GM12801 (cell line): Measurements from ENCODE around the gene WNT9A.

Experiments
- TF ChIP-seq, protein P1 (sequence below): IDR thresholded peaks from one replicate; pipeline ENCODE4 v1.5.1; 2011; ENCODE audit warnings: control low read depth; ENCODE audit not compliant: insufficient read length; ENCODE audit errors: extremely low read depth

WNT9A gene

DNA sequence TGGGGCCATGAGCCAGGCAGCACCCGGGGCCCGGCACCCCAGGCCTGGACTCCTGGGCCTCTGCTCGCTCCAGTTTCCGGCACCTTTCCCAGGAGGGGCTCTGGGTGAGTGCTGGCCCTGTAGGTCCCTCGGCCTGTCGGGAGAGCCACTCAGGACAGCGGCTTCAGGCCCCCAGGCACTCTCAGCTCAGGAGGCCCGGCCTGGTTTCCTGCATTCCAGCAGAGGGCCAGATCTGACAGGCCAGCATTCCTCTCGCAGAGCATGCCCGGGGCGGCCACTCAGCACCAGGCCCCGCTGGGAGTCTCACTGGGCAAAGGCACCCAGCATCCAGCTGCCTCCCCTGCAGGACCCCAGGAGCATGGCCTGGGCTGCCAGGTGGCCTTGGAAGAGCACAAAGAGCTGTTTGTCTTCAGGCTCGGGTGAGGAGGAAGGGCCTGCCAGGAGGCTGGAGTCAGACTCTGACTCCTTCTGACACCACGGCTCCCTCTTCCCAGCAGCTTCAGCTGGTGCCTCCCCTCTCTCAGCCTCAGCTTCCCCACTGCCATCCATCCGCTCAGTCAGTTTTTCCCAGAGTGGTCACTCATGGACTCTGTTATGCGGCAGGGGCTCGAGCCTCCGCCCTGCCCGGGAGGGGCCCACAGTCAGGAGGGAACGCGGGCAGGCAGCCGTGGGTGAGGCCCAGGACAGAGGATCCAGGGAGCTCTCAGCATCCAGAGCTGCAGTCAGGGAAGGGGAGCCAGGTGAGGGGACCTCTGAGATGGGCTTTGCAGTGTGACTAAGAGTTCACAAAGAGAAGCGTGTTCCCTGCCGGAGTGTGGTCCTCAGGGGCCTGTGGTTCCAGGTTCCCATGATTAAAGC lies 51.7 kb downstream of the WNT9A start:
- TF ChIP-seq, protein P1, sequence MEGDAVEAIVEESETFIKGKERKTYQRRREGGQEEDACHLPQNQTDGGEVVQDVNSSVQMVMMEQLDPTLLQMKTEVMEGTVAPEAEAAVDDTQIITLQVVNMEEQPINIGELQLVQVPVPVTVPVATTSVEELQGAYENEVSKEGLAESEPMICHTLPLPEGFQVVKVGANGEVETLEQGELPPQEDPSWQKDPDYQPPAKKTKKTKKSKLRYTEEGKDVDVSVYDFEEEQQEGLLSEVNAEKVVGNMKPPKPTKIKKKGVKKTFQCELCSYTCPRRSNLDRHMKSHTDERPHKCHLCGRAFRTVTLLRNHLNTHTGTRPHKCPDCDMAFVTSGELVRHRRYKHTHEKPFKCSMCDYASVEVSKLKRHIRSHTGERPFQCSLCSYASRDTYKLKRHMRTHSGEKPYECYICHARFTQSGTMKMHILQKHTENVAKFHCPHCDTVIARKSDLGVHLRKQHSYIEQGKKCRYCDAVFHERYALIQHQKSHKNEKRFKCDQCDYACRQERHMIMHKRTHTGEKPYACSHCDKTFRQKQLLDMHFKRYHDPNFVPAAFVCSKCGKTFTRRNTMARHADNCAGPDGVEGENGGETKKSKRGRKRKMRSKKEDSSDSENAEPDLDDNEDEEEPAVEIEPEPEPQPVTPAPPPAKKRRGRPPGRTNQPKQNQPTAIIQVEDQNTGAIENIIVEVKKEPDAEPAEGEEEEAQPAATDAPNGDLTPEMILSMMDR, result no peak

DNA sequence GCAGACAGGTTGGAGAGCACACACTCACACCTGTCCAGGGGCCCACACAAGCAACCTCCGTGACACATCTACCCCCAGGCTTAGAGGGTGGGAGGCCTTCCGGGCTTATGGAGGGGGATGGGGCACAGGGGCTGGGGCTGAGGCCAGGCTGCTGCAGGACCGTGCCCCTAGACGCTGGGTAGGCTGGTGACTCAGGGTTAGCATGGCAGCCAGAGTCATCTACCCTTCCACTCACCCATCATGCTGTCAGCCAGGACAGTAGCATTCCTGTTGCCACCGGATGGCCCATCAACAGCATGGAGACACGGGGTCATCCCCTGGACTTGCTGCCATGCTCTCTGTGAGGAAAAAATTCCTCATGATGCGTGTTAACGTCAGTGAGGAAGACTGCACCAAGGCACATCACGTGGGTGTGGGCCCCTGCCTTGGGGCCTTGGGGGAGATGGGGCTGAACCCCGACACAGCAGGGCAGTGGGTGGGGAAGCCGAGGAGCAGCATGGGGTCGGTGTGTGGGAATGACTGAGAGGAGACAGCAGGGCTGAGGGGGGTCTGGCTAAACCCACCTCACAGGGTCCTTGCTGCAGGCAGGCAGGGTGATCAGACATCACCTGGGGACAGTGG lies 52.8 kb downstream of the WNT9A start:
- TF ChIP-seq, protein P1, result no peak

DNA sequence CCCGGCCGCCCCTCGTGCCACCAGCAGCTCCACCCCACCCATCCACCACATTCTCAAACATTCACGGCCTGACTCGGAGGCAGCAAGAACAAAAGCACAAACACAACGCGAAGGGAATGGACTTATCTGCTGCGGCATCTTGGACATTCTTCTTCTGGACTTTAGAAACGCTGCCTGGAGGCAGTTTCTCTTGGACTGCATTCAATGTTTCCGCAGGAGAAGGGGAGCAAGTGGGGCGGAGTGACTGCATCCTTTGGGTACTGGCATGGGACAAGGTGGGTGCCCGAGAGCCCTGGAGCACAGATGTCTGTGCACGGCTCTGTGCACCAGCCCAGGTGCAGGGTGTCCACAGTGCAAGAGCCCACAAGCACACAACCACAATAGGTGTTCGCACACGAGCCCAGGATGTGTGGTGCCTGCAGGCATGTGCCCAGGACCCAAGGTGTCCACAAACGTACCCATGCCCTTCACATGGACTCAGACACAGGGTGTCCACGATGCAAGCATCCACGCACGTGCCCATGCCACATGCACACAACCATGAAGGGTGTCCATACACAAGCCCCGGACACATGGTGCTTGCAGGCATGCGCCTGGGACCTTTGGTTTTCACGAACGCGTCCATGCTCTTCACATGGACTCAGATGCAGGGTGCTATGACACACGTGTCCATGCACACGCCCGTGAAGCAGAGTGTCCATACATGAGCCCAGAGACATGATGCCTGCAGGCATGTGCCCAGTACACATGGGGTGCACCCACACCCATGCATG lies 53.6 kb downstream of the WNT9A start:
- TF ChIP-seq, protein P1, result no peak

DNA sequence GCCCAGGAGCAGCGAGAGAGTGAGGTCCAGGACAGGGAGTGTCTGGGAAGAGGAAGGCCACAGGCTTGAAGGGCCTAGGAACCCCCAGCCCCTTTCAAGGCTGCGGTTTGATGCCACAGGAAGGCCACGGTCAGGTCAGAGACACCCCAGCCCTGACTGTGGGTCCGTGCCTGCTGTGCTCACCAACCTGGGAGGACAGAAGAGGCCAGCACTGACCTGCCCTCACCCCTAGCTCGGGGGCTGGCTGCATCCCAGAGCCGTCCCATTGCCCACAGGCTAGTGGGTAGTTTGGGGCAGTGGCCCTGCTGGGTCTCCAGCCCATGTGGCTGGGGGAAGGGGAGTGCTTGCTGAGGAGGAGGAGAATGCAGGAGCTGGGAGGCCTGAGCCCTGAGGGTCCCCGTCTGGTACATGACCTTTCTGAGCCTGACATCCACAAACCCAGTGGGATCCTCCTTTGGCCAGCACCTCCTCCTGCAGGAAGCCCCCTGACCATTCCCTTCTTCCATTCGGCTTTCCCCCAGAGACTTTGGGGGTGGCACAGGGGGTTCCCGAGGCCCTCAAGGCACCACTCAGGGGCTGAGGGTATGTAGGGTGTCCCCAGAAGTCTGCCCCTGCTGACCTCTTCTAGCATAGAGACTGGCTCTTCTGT lies 54.3 kb downstream of the WNT9A start:
- TF ChIP-seq, protein P1, result no peak

DNA sequence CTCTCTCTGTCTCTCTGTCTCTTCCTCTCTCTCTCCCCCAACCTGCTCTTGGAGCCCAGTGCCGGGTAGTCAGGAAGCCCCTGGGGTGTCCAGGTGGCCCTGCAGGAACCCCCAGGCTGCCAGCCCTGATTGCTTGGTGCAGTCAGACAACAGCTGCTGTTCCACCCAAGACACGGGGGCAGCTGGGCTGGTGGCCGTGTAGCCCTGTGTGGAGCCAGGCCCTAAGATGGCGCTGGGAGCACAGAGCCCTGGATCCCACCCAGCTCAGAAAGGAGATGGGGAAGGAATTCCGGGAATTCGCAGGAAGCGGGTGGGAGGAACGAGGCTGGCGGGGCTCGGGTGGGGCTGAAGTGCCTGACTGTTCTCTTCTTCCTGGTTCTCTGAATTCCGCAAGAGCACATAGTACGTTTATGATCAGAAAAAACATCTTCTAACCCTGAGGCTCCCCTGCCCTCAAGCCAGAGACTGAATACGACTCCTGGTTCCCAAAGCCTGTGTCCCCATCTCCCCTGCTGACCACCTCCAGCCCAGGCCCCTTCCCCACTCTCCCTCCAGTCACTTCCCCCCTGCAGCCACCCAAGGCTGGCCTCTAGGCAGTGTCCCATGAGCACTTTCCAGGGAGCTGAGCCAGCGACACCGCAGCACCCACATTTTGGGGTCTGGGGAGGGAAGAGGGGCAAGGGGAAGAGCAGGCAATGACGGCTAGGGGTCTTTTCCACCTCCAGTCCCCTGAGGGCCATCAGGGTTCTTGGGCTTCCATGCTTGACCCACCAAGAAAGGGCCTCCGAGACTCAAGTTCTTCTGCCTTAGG lies 55.0 kb downstream of the WNT9A start:
- TF ChIP-seq, protein P1, result no peak

DNA sequence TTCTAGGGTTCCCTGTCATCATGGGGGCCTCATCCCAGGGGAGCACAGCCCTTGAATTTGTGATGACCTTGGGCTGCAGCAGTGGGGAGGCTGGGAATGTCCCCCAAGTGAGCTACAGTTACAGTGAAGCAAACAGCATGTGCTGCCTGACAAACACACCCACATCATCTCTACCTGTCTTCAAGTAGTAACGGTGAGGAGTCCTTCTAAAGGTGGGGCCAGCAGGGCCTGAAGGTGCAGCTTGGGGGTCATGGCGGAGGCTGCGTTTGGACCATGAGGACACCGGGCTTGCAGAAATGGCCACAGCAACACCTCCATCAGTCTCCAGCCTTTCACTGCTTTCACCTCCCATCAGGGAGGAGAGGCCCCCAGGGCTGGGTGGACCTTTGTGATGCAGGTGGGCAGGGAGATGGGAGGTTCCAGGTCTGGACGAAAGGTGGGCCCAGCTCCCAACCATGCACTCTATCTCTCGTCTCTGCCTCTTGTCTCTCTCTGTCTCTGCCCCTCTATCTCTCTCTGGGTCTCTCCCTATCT lies 55.7 kb downstream of the WNT9A start:
- TF ChIP-seq, protein P1, result no peak
